HUES48 (cell line): ENCODE results near the gene SPOP.

Experiments used
- H3K27ac ChIP-seq: one replicate; pipeline ENCODE4 v1.7.0; 2013; ENCODE audit warnings: low read depth, low read length, inconsistent platforms
- H3K27me3 ChIP-seq: 2 replicates; pipeline ENCODE4 v1.6.1; 2013; ENCODE audit warnings: mild to moderate bottlenecking, low read length; ENCODE audit not compliant: control insufficient read depth, insufficient read depth
- H3K36me3 ChIP-seq: 2 replicates; pipeline ENCODE4 v1.6.1; 2013; ENCODE audit warnings: low read length; ENCODE audit not compliant: control insufficient read depth, insufficient read depth
- H3K4me1 ChIP-seq: 2 replicates; pipeline ENCODE4 v1.6.1; 2013; ENCODE audit warnings: mild to moderate bottlenecking, low read length; ENCODE audit not compliant: control insufficient read depth, insufficient read depth
- H3K4me3 ChIP-seq: 2 replicates; pipeline ENCODE4 v1.5.1; 2013; ENCODE audit warnings: mild to moderate bottlenecking, low read depth, low read length
- H3K9ac ChIP-seq: 2 replicates; pipeline ENCODE4 v1.6.1; 2013; ENCODE audit warnings: mild to moderate bottlenecking, low read depth, low read length, moderate library complexity
- H3K9me3 ChIP-seq: 2 replicates; pipeline ENCODE4 v1.6.1; 2013; ENCODE audit warnings: low read length; ENCODE audit not compliant: control insufficient read depth, insufficient read depth

SPOP gene

GRCh38 chr17:49694847-49695697, 17.2 kb upstream of the SPOP start:
- Histone ChIP-seq H3K9ac (no peak overlapping the region), H3K36me3 (peaks cover under 1% of the 10 kb centered on the region; the same call in 1 of the 2 replicates), H3K9me3 (no peaks in the 10 kb centered on the region), H3K4me1 (0 out of 2 replicates have a peak, but pooled peaks cover 5% of the 10 kb centered on the region), H3K27me3 (no peaks in the 10 kb centered on the region), H3K4me3 (peak overlapping the region; percentile 22; the same call in 1 of the 2 replicates), H3K27ac (no peak overlapping the region)

DNA sequence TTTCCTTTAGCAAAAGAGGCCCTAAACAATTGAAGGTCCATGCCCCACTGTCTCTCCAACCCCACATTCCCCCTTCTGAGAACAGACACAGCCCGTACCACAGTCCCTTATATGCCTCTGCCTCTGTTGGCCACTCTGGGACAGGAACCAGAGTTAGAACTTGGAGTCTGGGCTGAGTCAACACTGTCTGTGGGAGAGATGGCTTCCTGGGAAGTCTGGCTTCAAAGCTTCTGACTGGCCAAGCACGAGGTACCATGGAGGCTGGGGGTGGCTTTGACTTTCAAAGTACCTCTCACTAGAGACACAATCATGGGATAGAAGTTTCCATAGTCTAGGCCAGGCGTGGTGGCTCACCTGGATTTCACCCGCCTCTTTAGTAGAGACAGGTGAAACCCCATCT, 14.9 kb upstream of the SPOP start:
- 0 out of 2 replicates have a peak, but pooled peaks cover 5% of the 10 kb centered on the region for H3K4me1 ChIP-seq
- H3K9me3 ChIP-seq: no peaks in the 10 kb centered on the region
- no peaks in the 10 kb centered on the region for H3K27me3 ChIP-seq
- no peaks in the 10 kb centered on the region for H3K36me3 ChIP-seq
- no peak overlapping the region for H3K27ac ChIP-seq
- no peak overlapping the region for H3K4me3 ChIP-seq
- no peak overlapping the region for H3K9ac ChIP-seq

DNA sequence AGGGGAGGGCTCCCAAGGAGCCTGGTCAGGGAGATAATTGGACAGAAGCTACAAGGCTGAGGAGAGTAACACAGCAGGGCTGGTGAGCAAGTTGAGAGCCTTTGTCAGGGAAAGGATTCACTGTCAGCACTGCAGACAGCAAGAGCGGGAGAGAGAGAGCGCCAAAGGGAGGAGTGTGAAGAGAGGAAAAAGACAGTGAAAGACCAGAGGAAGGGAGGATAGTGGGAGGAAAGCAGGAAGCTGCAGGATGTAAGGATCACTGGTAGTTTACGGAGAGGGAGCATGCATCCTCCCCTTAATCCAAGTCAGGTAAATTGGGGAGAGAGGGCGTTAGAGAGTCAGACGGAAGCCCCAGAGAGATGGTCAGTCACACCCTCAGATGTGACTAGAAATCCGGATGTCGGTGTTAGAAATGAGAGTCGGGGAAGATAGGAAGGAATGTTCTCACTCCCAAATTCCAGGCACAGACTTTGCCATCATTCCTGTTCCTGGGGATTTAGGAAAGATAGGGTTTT, 13.8 kb upstream of the SPOP start:
- H3K4me1 ChIP-seq: 0 out of 2 replicates have a peak, but pooled peaks cover 5% of the 10 kb centered on the region
- H3K4me3 ChIP-seq: no peak overlapping the region
- no peaks in the 10 kb centered on the region for H3K36me3 ChIP-seq
- H3K27ac ChIP-seq: no peak overlapping the region
- H3K9ac ChIP-seq: no peak overlapping the region
- no peaks in the 10 kb centered on the region for H3K9me3 ChIP-seq
- H3K27me3 ChIP-seq: no peaks in the 10 kb centered on the region

GRCh38 chr17:49691086-49691676, 13.3 kb upstream of the SPOP start:
- no peaks in the 10 kb centered on the region for H3K27me3 ChIP-seq
- H3K36me3 ChIP-seq: no peaks in the 10 kb centered on the region
- no peak overlapping the region for H3K9ac ChIP-seq
- H3K4me1 ChIP-seq: 0 out of 2 replicates have a peak, but pooled peaks cover 5% of the 10 kb centered on the region
- no peak overlapping the region for H3K4me3 ChIP-seq
- no peak overlapping the region for H3K27ac ChIP-seq
- no peaks in the 10 kb centered on the region for H3K9me3 ChIP-seq

DNA sequence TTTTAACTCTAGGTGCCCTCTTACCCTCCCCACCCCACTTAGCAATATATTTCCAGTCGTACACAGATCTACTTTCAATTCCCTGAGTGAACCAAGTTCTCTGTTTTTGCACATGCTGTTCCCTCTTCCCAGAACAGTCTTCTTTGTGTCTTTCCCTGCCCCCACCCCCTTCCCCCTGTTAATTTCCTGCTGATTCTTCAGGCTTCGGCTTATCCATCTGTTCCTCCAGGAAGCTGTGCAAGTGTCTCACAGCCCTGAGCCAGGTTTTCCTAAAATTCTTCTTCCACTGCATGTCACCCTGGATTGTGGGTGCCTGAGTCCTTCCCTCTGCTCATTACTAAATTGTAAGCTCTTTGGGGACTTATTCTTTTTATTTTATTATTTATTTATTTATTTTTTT, 12.4 kb upstream of the SPOP start:
- Histone ChIP-seq H3K27ac (no peak overlapping the region), H3K27me3 (no peaks in the 10 kb centered on the region), H3K4me1 (0 out of 2 replicates have a peak, but pooled peaks cover 4% of the 10 kb centered on the region), H3K36me3 (no peaks in the 10 kb centered on the region), H3K9ac (no peak overlapping the region), H3K9me3 (no peaks in the 10 kb centered on the region), H3K4me3 (no peak overlapping the region)

- Histone ChIP-seq H3K9ac (no peak overlapping the region), H3K4me1 (no peaks in the 10 kb centered on the region), H3K27me3 (no peaks in the 10 kb centered on the region), H3K27ac (no peak overlapping the region), H3K9me3 (no peaks in the 10 kb centered on the region), H3K36me3 (no peaks in the 10 kb centered on the region), H3K4me3 (no peak overlapping the region)
Observed at GRCh38 chr17:49688848-49689247, 11.0 kb upstream of the SPOP start.

GRCh38 chr17:49687878-49688491, 10.1 kb upstream of the SPOP start:
- no peaks in the 10 kb centered on the region for H3K4me1 ChIP-seq
- H3K9me3 ChIP-seq: no peaks in the 10 kb centered on the region
- H3K36me3 ChIP-seq: no peaks in the 10 kb centered on the region
- H3K27ac ChIP-seq: no peak overlapping the region
- no peaks in the 10 kb centered on the region for H3K27me3 ChIP-seq
- no peak overlapping the region for H3K4me3 ChIP-seq
- H3K9ac ChIP-seq: 0 out of 2 replicates have a peak overlapping the region, but pooled peaks have one; percentile 9

DNA sequence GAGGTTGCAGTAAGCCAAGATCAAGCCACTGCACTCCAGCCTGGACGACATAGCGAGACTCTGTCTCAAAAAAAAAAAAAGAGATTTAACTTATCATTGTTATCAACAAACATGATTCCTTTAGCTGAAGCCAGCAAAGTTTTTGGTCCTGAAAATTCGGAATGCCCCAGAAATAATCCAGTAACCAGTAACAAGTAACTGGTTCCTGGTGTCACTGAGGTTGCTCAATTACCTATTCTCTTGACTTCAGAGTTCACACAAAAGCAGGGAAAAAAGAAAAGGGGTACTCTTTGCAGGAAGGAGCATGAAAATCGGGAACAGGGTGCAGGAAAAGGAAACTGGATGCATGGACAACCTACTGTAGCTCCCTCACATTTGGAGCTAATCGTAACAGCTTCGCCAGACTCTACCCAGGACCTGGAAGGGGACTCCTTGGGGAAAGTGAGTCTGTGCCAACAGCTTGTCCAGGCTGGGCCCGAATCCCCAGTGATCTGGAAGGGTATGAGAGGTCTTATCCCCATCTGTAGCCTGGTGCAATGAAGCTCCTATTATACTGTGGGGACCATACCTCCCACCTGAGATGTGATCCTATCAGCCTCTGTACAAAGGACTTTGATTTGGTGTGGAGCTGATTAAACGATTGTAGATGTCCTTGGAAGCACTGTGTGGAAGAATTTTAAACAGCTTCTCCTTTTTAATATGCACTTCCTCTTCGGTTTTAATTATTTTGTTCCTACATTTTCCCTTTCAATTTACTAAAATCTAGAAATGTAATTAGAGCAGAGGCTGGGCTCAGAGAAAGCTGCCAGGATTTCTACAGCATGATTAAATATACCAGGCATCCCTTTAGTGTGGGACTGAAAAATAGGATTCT, 3.4 kb upstream of the SPOP start:
- peaks cover 4% of the 10 kb centered on the region; the same call in 1 of the 2 replicates for H3K9me3 ChIP-seq
- no peaks in the 10 kb centered on the region for H3K27me3 ChIP-seq
- peaks cover 10% of the 10 kb centered on the region; the same call in 1 of the 2 replicates for H3K4me1 ChIP-seq
- H3K9ac ChIP-seq: no peak overlapping the region
- H3K4me3 ChIP-seq: no peak overlapping the region
- H3K36me3 ChIP-seq: no peaks in the 10 kb centered on the region
- H3K27ac ChIP-seq: no peak overlapping the region

DNA sequence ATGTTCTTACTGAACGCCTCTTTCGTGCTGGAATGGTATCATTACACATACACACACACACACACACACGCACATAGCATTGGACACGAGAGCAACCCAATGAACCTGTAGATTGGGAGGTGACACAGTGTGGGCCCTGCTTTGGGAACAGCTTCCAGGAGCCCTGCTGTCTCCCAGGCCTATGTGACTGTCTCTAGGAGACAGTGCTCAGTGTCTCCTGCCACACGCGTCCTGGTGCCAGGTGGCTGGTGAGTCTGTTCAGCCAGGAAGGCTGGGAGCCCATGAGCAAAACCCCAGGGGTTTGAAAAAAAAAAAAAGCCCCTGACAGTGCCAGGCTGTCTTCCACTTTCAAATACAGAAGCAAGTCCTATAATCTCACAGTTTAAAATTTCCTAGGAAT, 2.4 kb upstream of the SPOP start:
- Histone ChIP-seq H3K36me3 (peaks cover 1% of the 10 kb centered on the region; the same call in 1 of the 2 replicates), H3K9ac (no peak overlapping the region), H3K9me3 (peaks cover 4% of the 10 kb centered on the region; the same call in 1 of the 2 replicates), H3K27me3 (no peaks in the 10 kb centered on the region), H3K4me1 (peaks cover 12% of the 10 kb centered on the region; the same call in 1 of the 2 replicates), H3K27ac (no peak overlapping the region), H3K4me3 (no peak overlapping the region)
